ENCODE measurements around the gene CLNK. TPM values are rescaled to one million over a fixed set of nuclear protein-coding genes. Genes with fewer than 3 reads are reported as not detected.

CLNK gene
- total and polyA plus RNA-seq, 10 donors = 0.39 to 2.8 (median 1.3) TPM

- intact Hi-C loops (cut with DNase I; ENCODE audit: low total_unique reads) = no loop called here
- TF ChIP-seq POLR2A (IDR thresholded peaks at IDR 0.05) = no peak
- TF ChIP-seq CTCF (IDR thresholded peaks at IDR 0.05 in 8 of 11, conservative IDR thresholded peaks at IDR 0.05 in 3 of 11) = no peak
- TF ChIP-seq POLR2AphosphoS5 (IDR thresholded peaks at IDR 0.05) = no peak
- DNase-seq = no peak
- H3K4me1 ChIP-seq = no peaks in the 10 kb centered on the region
- WGBS, 5 donors = 70 to 93% (median 84%) methylated on average over 2 of the region's 2 CpGs
- no peaks in the 10 kb centered on the region for H3K27me3 ChIP-seq (replicated peaks in 1 of 7)
- no peaks in the 10 kb centered on the region for H3K36me3 ChIP-seq
- no peak overlapping the region for H3K27ac ChIP-seq
- peaks cover 0 to 4% (median 0%) of the 10 kb centered on the region in 8 donors for H3K9me3 ChIP-seq
- H3K4me3 ChIP-seq = no peak overlapping the region
Observed at GRCh38 chr4:10648479-10648878, 36.1 kb downstream of the CLNK start.

- TF ChIP-seq CTCF (IDR thresholded peaks at IDR 0.05 in 8 of 11, conservative IDR thresholded peaks at IDR 0.05 in 3 of 11) = no peak
- no peak for TF ChIP-seq POLR2AphosphoS5 (IDR thresholded peaks at IDR 0.05)
- TF ChIP-seq POLR2A (IDR thresholded peaks at IDR 0.05) = no peak
- no peaks in the 10 kb centered on the region for H3K27me3 ChIP-seq (replicated peaks in 1 of 7)
- H3K4me3 ChIP-seq = no peak overlapping the region
- WGBS, 5 donors = 70 to 85% (median 83%) methylated on average over 3 of the region's 3 CpGs
- no peaks in the 10 kb centered on the region for H3K4me1 ChIP-seq
- no peak for DNase-seq
- no peaks in the 10 kb centered on the region for H3K36me3 ChIP-seq
- intact Hi-C loops (cut with DNase I; ENCODE audit: low total_unique reads) = no loop called here
- H3K9me3 ChIP-seq = peaks cover 0 to 4% (median 0%) of the 10 kb centered on the region in 8 donors
- no peak overlapping the region for H3K27ac ChIP-seq
Observed at GRCh38 chr4:10647846-10648245, 36.7 kb downstream of the CLNK start.

GRCh38 chr4:10643600-10644425, 40.8 kb downstream of the CLNK start:
- Histone ChIP-seq H3K27me3 (replicated peaks in 1 of 7) (no peaks in the 10 kb centered on the region), H3K4me1 (peaks cover 0 to 10% (median 6%) of the 10 kb centered on the region in 6 donors), H3K27ac (no peak overlapping the region), H3K36me3 (no peaks in the 10 kb centered on the region), H3K4me3 (no peak overlapping the region), H3K9me3 (no peaks in the 10 kb centered on the region)
- WGBS, 5 donors = 75 to 90% (median 84%) methylated on average over 5 of the region's 5 CpGs
- TF ChIP-seq POLR2AphosphoS5 (IDR thresholded peaks at IDR 0.05) (no peak), POLR2A (IDR thresholded peaks at IDR 0.05) (no peak), CTCF (IDR thresholded peaks at IDR 0.05 in 8 of 11, conservative IDR thresholded peaks at IDR 0.05 in 3 of 11) (no peak)
- DNase-seq = no peak
- intact Hi-C loops (cut with DNase I; ENCODE audit: low total_unique reads) = no loop called here

GRCh38 chr4:10640561-10641201, 43.9 kb downstream of the CLNK start:
- H3K27me3 ChIP-seq (replicated peaks in 1 of 7) = no peaks in the 10 kb centered on the region
- peaks cover 0 to 10% (median 6%) of the 10 kb centered on the region in 6 donors for H3K4me1 ChIP-seq
- DNase-seq = no peak
- H3K9me3 ChIP-seq = no peaks in the 10 kb centered on the region
- no peak overlapping the region for H3K4me3 ChIP-seq
- no peaks in the 10 kb centered on the region for H3K36me3 ChIP-seq
- intact Hi-C loops (cut with DNase I; ENCODE audit: low total_unique reads) = no loop called here
- H3K27ac ChIP-seq = peak overlapping the region in 2 of 8 donors; percentile 16 to 36
- 24 to 37% (median 29%) methylated on average over 5 of the region's 5 CpGs for WGBS, 5 donors
- TF ChIP-seq POLR2AphosphoS5 (IDR thresholded peaks at IDR 0.05) = no peak
- TF ChIP-seq POLR2A (IDR thresholded peaks at IDR 0.05) = no peak
- no peak for TF ChIP-seq CTCF (IDR thresholded peaks at IDR 0.05 in 8 of 11, conservative IDR thresholded peaks at IDR 0.05 in 3 of 11)
